22Rv1 (cell line): ENCODE measurements around the gene USP40.

Experiments used
- ZFX ChIP-seq: fragments of 450-650 bp; IDR thresholded peaks from 2 replicates; pipeline ENCODE4 v1.6.1; 2017; ENCODE audit warnings: antibody characterized with exemption, borderline replicate concordance
- TF ChIP-seq, protein P1 (sequence below): fragments of 450-650 bp; IDR thresholded peaks from 2 replicates; pipeline ENCODE4 v1.5.1; 2017; ENCODE audit warnings: mild to moderate bottlenecking

DNA sequence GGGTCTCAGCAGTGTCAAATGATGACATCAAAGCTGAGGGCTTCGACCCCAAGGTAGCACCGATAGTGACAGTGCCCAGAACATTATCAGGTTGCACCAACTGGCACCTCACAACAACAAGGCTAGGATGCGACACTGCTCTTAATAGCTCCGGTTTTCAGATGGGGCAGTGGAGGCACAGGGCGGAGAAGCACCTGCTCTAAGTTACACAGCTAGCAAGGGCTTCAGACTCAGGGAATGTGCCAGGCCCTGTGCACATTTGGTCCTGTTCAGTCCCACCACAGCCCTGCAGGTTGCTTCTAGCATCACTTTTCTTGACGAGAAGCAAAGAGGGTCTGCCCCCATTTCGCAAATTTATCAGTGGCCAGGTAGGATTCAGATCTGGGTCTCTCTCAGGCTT lies 138.1 kb downstream of the USP40 start:
- TF ChIP-seq, protein P1, sequence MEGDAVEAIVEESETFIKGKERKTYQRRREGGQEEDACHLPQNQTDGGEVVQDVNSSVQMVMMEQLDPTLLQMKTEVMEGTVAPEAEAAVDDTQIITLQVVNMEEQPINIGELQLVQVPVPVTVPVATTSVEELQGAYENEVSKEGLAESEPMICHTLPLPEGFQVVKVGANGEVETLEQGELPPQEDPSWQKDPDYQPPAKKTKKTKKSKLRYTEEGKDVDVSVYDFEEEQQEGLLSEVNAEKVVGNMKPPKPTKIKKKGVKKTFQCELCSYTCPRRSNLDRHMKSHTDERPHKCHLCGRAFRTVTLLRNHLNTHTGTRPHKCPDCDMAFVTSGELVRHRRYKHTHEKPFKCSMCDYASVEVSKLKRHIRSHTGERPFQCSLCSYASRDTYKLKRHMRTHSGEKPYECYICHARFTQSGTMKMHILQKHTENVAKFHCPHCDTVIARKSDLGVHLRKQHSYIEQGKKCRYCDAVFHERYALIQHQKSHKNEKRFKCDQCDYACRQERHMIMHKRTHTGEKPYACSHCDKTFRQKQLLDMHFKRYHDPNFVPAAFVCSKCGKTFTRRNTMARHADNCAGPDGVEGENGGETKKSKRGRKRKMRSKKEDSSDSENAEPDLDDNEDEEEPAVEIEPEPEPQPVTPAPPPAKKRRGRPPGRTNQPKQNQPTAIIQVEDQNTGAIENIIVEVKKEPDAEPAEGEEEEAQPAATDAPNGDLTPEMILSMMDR: no peak
- no peak for TF ChIP-seq ZFX
